Loucy (cell line): Measurements from ENCODE around the gene PLD5.

Source experiments
- H2AFZ ChIP-seq: fragments of 200-600 bp; sonication (generic); 2 replicates; pipeline ENCODE4 v1.6.0; 2016; ENCODE audit warnings: antibody characterized with exemption, mild to moderate bottlenecking, low read length, moderate library complexity
- H3F3A ChIP-seq: fragments of 200-600 bp; 2 replicates; pipeline ENCODE4 v1.6.0; 2016; ENCODE audit warnings: antibody characterized with exemption, low read depth, mild to moderate bottlenecking
- H3K27me3 ChIP-seq: fragments of 200-600 bp; sonication (generic); 2 replicates; pipeline ENCODE4 v1.6.1; 2014; ENCODE audit warnings: low read length, mild to moderate bottlenecking; ENCODE audit not compliant: insufficient read depth, poor library complexity, severe bottlenecking
- H3K36me3 ChIP-seq: fragments of 200-600 bp; sonication (generic); 2 replicates; pipeline ENCODE4 v1.6.1; 2016; ENCODE audit warnings: low read length; ENCODE audit not compliant: insufficient read depth
- H3K4me1 ChIP-seq: fragments of 200-600 bp; sonication (generic); 2 replicates; pipeline ENCODE4 v1.5.1; 2014; ENCODE audit warnings: low read length, mild to moderate bottlenecking; ENCODE audit not compliant: insufficient read depth, poor library complexity, severe bottlenecking
- H3K4me2 ChIP-seq: fragments of 200-600 bp; sonication (generic); 2 replicates; pipeline ENCODE4 v1.6.0; 2014; ENCODE audit warnings: antibody characterized with exemption, low read length, low read depth, mild to moderate bottlenecking; ENCODE audit not compliant: poor library complexity, severe bottlenecking
- H3K4me3 ChIP-seq: fragments of 200-600 bp; sonication (generic); 2 replicates; pipeline ENCODE4 v1.5.1; 2014; ENCODE audit warnings: low read length, mild to moderate bottlenecking, mixed read lengths; ENCODE audit not compliant: poor library complexity, severe bottlenecking
- H3K79me2 ChIP-seq: fragments of 200-600 bp; sonication (generic); 2 replicates; pipeline ENCODE4 v1.6.1; 2014; ENCODE audit warnings: low read length; ENCODE audit not compliant: insufficient read depth
- H3K9ac ChIP-seq: fragments of 200-600 bp; sonication (generic); 2 replicates; pipeline ENCODE4 v1.6.0; 2014; ENCODE audit warnings: mild to moderate bottlenecking, low read depth, low read length, moderate library complexity; ENCODE audit not compliant: poor library complexity, severe bottlenecking
- H3K9me2 ChIP-seq: fragments of 200-600 bp; sonication (generic); replicated peaks from 2 replicates; pipeline ENCODE4 v1.6.1; 2016; ENCODE audit warnings: low read depth, low read length, mixed read lengths
- H3K9me3 ChIP-seq: fragments of 200-600 bp; sonication (generic); 2 replicates; pipeline ENCODE4 v1.6.1; 2014; ENCODE audit warnings: mild to moderate bottlenecking, antibody characterized with exemption, low read length, low read depth; ENCODE audit not compliant: insufficient read depth
- H4K20me1 ChIP-seq: fragments of 200-600 bp; sonication (generic); 2 replicates; pipeline ENCODE4 v1.6.0; 2014; ENCODE audit warnings: antibody characterized with exemption, low read length, mild to moderate bottlenecking; ENCODE audit not compliant: insufficient read depth, poor library complexity, severe bottlenecking
- CTCF ChIP-seq: fragments of 200-600 bp; sonication (generic); conservative IDR thresholded peaks from 2 replicates; pipeline ENCODE4 v1.5.1; 2014; ENCODE audit warnings: mild to moderate bottlenecking, antibody characterized with exemption, low read length
- EZH2phosphoT487 ChIP-seq: fragments of 200-600 bp; IDR thresholded peaks from 2 replicates; pipeline ENCODE4 v1.6.1; 2018; ENCODE audit warnings: antibody characterized with exemption, mild to moderate bottlenecking, moderate library complexity, borderline replicate concordance

Gene PLD5

GRCh38 chr1:242432491-242433095 lies 91.9 kb downstream of the PLD5 start:
- H2AFZ ChIP-seq, result no peak overlapping the region
- H4K20me1 ChIP-seq, result no peaks in the 10 kb centered on the region
- no peaks in the 10 kb centered on the region for H3K9me3 ChIP-seq
- no peaks in the 10 kb centered on the region for H3K36me3 ChIP-seq
- H3K4me3 ChIP-seq, result no peak overlapping the region
- H3F3A ChIP-seq, result no peaks in the 10 kb centered on the region
- no peaks in the 10 kb centered on the region for H3K79me2 ChIP-seq
- TF ChIP-seq EZH2phosphoT487 (no peak), CTCF (no peak)
- no peaks in the 10 kb centered on the region for H3K27me3 ChIP-seq
- no peak overlapping the region for H3K9ac ChIP-seq
- H3K4me2 ChIP-seq, result no peak overlapping the region
- H3K9me2 ChIP-seq, result no peaks in the 10 kb centered on the region
- no peaks in the 10 kb centered on the region for H3K4me1 ChIP-seq

- H2AFZ ChIP-seq, result no peak overlapping the region
- H3K36me3 ChIP-seq, result no peaks in the 10 kb centered on the region
- TF ChIP-seq EZH2phosphoT487 (no peak), CTCF (no peak)
- H3K4me1 ChIP-seq, result no peaks in the 10 kb centered on the region
- no peaks in the 10 kb centered on the region for H3K79me2 ChIP-seq
- no peaks in the 10 kb centered on the region for H3K9me3 ChIP-seq
- no peaks in the 10 kb centered on the region for H3K9me2 ChIP-seq
- H3F3A ChIP-seq, result no peaks in the 10 kb centered on the region
- H3K4me2 ChIP-seq, result no peak overlapping the region
- no peaks in the 10 kb centered on the region for H3K27me3 ChIP-seq
- H3K4me3 ChIP-seq, result no peak overlapping the region
- H4K20me1 ChIP-seq, result no peaks in the 10 kb centered on the region
- no peak overlapping the region for H3K9ac ChIP-seq
These were observed 92.7 kb downstream of the PLD5 start for GRCh38 chr1:242431786-242432185.

GRCh38 chr1:242430956-242431355 lies 93.5 kb downstream of the PLD5 start:
- Histone ChIP-seq H3K9ac (no peak overlapping the region), H3K36me3 (no peaks in the 10 kb centered on the region), H3K9me3 (no peaks in the 10 kb centered on the region), H3K4me1 (no peaks in the 10 kb centered on the region), H3K27me3 (no peaks in the 10 kb centered on the region), H3F3A (no peaks in the 10 kb centered on the region), H3K4me2 (no peak overlapping the region), H4K20me1 (no peaks in the 10 kb centered on the region), H3K9me2 (no peaks in the 10 kb centered on the region), H3K4me3 (no peak overlapping the region), H2AFZ (no peak overlapping the region), H3K79me2 (no peaks in the 10 kb centered on the region)
- TF ChIP-seq CTCF, result no peak
- no peak for TF ChIP-seq EZH2phosphoT487
